H54 (cell line): Measurements from ENCODE around the gene PHF19.
A peak's percentile ranks its signal among the peaks of the same experiment; 100 is the strongest.

Experiments
- DNase-seq: peaks from one replicate; pipeline ENCODE4 v3.0.0; 2011; ENCODE audit warnings: low spot score, mixed read lengths; ENCODE audit not compliant: insufficient read length
- FAIRE-seq: peaks from 3 replicates; lab custom pipeline; 2011; peaks lifted over from hg19 to GRCh38; lab: Jason Lieb, UNC
- POLR2A ChIP-seq: IDR thresholded peaks from 2 replicates; pipeline ENCODE4 v1.6.1; 2011; ENCODE audit warnings: low read depth, mild to moderate bottlenecking, low read length

PHF19 gene

DNA sequence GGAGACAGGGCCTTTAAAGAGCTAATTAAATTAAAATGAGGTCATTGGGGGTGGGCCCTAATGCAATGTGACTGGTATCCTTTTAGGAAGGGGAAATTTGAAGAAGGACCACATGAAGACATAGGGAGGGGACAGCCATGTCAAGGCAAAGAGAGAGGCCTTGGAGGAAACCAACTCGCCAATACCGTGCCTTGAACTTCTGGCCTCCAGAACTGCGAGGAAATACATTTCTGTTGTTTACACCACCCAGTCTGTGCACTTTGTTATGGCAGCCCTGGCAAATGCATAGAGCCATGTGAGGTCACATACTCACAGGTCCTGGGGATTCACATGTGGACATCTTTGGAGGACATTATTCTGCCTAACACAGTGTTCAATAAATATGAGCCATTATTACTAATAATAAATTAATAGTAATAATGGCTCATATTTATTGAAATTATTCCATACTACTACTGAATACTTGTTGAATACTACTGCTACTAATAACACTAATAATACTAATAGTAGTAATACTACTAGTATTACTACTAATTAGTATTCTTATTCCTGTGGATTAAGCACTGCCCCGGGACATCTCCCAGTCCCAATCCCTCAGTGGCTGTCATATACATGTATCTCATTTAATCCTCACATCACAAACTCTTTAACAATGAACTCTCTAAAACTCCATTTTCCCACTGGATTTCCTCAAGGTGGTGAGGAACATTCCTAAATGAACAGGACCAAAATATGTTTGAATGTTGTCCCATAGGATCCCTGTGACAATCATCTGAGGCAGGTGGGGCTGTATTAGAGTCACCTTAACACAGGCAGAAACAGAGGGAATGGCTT lies 41.2 kb upstream of the PHF19 start:
- DNase-seq (no peak), FAIRE-seq (no peak)
- TF ChIP-seq POLR2A: no peak

DNA sequence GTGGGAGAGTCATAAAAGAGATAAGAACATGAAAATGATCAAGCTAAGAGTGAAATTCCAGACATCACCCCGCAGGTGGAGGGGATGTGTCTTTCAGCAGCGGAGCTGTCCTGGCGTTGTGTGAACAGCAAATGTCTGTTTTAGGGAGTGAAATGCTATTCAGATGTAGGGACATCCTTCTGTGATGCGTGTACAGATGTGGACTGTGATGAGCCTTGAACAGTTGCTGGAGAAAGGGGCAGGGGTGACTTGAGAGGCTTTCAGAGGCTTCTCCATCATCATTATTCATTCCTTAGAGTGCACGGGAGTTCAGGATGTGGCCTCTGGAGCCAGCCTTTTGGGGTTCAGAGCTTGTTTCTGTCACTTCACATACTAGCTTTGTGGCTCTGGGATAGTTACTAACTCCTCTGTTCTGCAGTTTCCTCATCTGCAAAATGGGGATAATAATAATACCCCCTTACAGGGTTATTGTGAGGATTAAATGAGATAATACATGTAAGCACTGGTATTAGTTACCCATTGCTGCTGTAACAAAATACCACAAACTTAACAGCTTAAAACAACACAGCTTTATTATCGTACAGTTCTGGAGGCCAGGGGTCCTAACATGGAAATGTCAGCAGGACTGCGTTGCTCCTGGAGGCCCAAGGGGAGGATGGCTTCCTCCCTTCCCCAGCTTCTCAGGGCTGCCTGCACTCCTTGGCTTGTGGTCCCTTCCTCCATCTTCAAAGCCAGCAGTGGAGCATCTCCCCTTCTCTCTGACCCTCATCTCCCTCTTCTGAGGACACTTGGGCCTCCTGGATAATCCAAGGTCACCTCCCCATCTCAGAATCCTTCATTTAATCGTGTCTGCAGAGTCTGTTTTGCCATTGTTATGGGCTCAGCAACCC lies 40.2 kb upstream of the PHF19 start:
- FAIRE-seq: no peak
- no peak for DNase-seq
- no peak for TF ChIP-seq POLR2A

DNA sequence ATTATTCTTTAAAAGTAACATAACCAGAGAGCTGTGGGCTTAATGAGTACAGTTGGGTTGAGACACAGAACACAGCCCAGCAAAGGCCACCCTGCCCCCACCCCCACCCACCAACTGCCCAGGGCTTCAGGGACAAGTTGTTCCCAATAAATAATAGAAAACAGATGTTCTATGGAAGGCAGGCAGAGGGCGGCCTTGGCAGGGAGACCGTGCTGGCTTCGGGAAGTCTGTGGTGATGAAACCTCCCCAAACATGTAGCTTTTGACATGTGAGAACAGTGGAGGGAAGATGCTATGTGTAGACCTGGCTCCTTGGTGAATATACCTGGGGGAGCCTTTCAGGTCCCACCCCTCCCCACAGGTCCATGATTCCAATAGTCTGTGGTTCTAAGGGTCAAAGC lies 39.6 kb upstream of the PHF19 start:
- DNase-seq (no peak), FAIRE-seq (no peak)
- TF ChIP-seq POLR2A: no peak

DNA sequence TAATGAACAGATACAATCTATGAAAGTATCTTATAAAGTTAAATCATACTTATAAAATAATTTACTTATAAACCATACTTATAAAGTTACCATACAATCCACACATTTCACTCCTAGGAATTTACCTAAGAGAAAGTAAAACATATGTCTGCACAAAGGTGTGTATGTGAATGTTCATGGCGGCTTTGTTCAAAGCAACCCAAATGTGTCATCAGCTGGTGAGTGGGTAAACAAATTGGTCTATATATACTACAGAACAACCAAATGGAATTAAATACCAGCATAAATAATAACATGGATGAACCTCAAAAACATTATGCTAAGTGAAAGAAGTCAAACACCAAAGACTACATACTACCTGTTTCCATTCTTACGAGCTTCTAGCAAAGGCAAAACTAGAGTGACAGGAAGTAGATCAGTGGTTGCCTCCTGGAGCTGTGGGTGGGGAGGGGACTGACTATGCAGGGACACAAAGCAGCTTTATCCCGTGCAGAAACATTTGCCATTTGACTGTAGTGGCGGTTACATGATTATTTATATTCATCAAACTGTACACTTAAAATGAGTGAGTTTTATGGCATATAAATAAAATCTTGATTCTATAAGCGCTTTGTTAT lies 39.0 kb upstream of the PHF19 start:
- no peak for FAIRE-seq

DNA sequence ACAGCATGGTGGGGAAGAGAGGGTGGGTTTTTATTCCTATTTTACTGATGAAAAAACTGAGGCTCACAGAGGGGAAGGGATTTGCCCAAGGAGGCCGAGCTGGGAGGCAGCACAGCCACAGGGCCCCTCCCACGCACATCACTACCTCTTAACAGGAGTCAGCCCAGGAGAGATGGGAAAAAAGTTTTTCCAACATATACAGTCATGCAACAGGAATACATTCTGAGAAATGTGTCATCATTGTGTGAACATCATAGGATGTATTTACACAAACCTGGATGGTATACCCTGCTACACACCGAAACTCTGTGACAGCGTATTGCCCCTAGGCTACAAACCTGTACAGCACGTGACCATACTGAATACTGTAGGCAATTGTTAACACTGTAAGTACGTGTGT lies 38.0 kb upstream of the PHF19 start:
- no peak for TF ChIP-seq POLR2A
- DNase-seq: no peak
- no peak for FAIRE-seq

More for the DNA sequence above, 39.0 kb upstream of the PHF19 start:
- TF ChIP-seq POLR2A: no peak
- DNase-seq: no peak

DNA sequence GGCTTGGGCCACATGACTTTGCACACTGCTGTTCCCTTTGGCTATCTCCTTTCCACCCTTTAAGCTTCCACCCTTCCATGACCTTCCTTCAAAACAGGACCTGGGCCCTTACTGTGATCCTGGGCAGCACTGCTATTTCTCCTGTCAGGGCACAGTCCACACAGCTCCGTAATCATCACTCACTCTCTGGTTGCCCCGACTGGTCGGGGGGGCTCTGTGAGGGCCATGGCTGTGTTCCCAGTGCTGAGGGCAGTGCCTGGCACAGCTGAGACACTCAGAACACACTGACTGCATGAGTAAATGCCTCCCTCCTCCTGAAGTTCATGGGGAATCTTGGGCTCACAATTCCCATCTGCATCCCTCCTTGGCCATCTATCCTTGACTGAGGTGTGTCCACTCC lies 37.4 kb upstream of the PHF19 start:
- no peak for TF ChIP-seq POLR2A
- no peak for DNase-seq
- FAIRE-seq: no peak

DNA sequence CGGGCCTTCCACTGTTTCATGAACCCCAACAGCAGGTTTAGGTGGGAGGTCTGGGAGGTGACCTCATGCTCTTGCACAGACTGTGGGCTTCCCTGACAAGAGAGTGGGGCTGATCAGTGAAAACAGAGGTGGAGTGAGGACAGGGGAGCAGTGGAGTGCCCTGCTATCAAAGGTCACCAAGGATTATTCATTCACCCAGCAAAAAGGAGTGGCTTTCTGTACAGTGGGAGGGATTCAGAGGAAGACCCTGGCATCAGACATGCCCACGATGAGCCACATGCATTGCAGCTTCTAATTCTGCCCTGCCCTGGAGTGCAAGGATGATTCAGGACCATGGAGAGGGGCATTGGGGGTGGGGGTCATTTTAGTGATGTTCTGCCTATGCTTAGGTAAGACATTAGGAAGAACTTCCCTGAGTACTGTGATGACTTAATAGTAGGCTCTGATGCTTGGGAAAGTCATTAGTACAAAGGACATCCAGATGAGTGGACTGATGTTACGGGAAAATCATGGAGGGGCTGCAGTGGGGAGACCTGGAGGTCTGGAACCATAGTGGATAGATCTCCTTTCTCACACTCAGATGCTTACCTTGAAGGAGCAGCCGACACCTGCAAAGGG lies 36.8 kb upstream of the PHF19 start:
- TF ChIP-seq POLR2A: no peak
- no peak for FAIRE-seq
- DNase-seq: no peak

DNA sequence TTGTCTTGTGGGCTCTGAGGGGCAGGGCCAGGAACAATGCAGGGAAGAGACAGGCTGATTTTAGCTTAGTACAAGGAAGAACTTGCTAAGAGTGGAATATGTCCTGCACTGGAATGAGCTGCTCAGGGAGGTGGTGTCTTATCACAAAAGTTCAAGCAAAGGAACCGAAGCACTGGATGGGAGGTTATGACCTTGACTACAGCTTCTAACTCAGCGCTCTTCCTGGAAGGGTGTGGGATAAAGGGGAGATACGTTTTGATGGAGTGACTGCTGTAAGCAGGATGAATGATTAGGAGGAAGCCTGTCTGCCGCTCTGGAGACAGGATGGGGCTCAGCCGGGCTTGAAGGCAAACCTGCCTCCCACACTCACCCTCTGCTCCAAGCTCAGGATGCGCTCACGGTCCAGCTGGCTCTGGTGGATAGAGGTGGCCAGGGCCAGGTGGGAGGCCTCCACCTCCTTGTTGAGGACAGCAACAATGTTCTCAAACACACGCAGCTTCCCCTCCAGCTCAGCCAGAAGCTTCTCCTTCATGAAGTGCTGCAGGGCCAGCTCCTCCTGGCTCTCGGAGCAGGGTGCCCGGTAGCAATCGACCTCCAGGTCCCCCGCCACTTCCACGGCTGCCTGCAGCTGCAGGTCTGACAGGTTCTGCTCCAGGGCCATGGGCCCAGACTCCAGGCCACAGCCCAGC lies 36.1 kb upstream of the PHF19 start:
- FAIRE-seq (no peak), DNase-seq (no peak)
- TF ChIP-seq POLR2A: no peak

DNA sequence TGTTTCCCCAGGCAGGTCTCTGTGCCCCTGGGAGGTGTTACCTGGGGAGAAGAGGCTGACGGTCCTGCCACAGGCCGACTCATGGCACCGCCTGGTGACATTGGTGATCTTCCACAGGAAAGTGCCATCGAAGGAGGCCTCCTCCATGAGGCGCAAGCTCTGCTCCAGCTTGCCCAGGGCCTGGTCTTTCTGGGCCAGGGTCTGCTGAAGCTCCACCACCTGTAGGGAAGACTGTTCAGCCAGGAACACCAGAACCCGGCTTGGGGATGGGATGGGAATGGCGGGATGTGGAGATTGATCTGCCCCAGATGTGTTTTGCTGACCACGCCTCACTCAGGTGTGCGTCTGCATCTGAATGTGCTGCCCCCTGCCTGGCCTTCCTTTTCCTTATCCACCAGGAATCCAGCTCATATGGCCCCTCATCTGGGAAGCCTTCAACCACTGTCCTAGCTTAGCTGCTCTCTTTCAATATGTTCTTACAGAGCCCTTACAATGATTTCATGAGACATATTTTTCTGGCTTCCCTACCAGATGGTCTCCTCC lies 34.4 kb upstream of the PHF19 start:
- FAIRE-seq (no peak), DNase-seq (no peak)
- TF ChIP-seq POLR2A: no peak

DNA sequence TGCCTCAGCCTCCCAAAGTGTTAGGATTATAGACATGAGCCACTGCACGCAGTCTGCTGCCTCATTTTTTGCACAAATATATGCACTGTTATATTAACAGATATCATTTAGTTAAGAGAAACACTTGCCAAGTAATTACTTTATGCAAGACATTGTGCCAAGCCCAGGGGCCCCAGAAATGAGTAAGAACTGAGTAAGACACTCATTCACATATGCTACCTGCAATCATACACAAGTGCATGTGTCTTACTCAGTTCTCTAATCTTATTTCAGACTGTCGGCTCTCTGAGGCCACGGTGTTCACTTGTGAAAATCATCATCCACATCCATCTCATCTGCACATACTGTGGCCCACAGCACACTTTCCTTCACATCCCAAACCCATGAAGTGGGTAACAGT lies 33.7 kb upstream of the PHF19 start:
- FAIRE-seq (no peak), DNase-seq (no peak)

DNA sequence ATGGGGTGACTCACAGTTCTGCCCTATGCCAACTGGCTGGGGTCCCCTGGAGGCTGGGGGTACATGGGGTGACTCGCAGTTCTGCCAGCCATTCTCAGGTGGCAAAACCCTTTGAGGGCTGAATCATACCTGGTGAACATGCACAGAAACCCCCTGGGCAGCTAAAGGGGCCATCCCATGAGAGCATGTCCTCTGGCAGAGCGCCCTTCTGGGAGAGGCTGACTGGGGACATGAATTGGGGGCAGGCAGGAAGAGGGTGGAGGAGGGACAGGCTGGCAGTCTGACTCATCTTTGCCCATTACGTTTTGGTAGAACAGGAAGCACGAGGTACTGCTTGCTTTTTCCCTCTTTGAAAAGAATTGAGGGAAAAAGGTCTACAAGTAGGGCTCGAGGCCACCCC lies 32.9 kb upstream of the PHF19 start:
- DNase-seq (peak; percentile 87), FAIRE-seq (peak; percentile 66)

More for the DNA sequence above, 33.7 kb upstream of the PHF19 start:
- no peak for TF ChIP-seq POLR2A

DNA sequence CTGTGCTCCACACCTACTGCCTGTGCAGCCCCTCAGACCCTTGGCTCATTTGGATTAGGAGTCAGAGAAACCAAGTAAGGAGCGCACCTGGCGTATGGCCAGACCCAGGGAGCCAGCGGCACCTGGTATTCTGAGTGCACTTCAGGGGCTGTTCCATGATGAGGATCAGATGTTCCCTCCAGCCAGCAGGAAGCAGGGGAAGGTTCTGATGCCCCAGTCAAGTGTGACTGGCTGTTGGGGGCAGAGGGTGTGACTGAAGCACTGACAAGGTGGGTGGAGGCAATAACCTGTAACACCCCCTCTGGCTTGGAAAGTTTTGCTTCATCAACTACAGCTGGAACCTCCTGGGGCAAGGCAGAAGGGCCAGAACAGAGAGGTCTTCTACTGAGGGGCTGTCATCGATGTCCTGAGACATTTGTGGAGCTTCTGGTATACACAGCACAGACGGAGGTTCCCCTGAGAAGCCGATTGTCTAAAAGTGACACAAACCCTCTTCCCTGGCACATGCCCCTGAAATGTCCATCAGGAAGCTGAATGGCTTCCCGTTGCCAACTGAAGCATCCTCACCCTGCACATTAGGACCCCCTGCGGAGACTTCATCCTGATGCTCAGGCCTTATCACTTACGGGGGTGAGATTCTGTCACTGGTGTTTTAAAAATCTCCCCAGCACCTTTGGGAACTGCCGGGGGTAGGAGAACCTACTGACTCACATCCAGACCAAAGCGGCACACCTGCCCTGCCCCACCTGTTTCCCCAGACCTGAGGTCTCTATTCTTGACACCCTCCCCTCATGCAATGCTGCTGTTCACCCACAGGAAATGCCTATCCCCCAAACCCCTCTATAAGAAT lies 28.6 kb upstream of the PHF19 start:
- TF ChIP-seq POLR2A: no peak
- FAIRE-seq (no peak), DNase-seq (no peak)

More for the DNA sequence above, 32.9 kb upstream of the PHF19 start:
- TF ChIP-seq POLR2A: no peak
